HG03135 (cell line): Measurements from ENCODE around the gene GPS2.

ENCODE experiments used
- ATAC-seq: cut with Tn5 transposase; IDR thresholded peaks from one replicate; pipeline ENCODE4 v1.9.1; 2021; ENCODE audit warnings: mild to moderate bottlenecking, moderate library complexity; ENCODE audit not compliant: unreplicated experiment

GPS2 gene

GRCh38 chr17:7293816-7294613 is 21.1 kb downstream of the GPS2 start:
- no peak for ATAC-seq

GRCh38 chr17:7293159-7293558 is 22.0 kb downstream of the GPS2 start:
- no peak for ATAC-seq

GRCh38 chr17:7292729-7293128 is 22.4 kb downstream of the GPS2 start:
- no peak for ATAC-seq

GRCh38 chr17:7292194-7292593 is 23.0 kb downstream of the GPS2 start:
- no peak for ATAC-seq

GRCh38 chr17:7290685-7291084 is 24.5 kb downstream of the GPS2 start:
- no peak for ATAC-seq

GRCh38 chr17:7290166-7290565 is 25.0 kb downstream of the GPS2 start:
- ATAC-seq = no peak

GRCh38 chr17:7289256-7290032 is 25.7 kb downstream of the GPS2 start:
- ATAC-seq = no peak

GRCh38 chr17:7285679-7286078 is 29.5 kb downstream of the GPS2 start:
- ATAC-seq = no peak

GRCh38 chr17:7284911-7285310 is 30.2 kb downstream of the GPS2 start:
- no peak for ATAC-seq

GRCh38 chr17:7283471-7284216 is 31.5 kb downstream of the GPS2 start:
- ATAC-seq = no peak

GRCh38 chr17:7282752-7283321 is 32.3 kb downstream of the GPS2 start:
- ATAC-seq = no peak

- ATAC-seq = no peak
Measured at GRCh38 chr17:7281953-7282751, 33.0 kb downstream of the GPS2 start.

GRCh38 chr17:7281074-7281952 is 33.8 kb downstream of the GPS2 start, which contains the start of gene SLC2A4:
Gene SLC2A4 (plus strand): TSS chr17:7281718. CDS start chr17:7281935, 217 bp downstream.
- ATAC-seq = peak; percentile 53

GRCh38 chr17:7280519-7281073 is 34.6 kb downstream of the GPS2 start:
- ATAC-seq = peak; percentile 75

GRCh38 chr17:7279448-7279847 is 35.7 kb downstream of the GPS2 start:
- no peak for ATAC-seq

- ATAC-seq = no peak
Measured at GRCh38 chr17:7266784-7267183, 48.4 kb downstream of the GPS2 start.

- no peak for ATAC-seq
Measured at GRCh38 chr17:7263801-7264078, 51.4 kb downstream of the GPS2 start.

GRCh38 chr17:7262935-7263800 is 52.0 kb downstream of the GPS2 start:
- no peak for ATAC-seq
